H1 (cell line): ENCODE results near the gene C16orf89. TPM values are rescaled to one million over a fixed set of nuclear protein-coding genes. Genes with fewer than 3 reads are reported as not detected.

Experiments used
- GTF2F1 ChIP-seq: IDR thresholded peaks from 2 replicates; pipeline ENCODE4 v1.6.1; 2012; ENCODE audit warnings: low read depth, low read length, improper control_type of control experiment, borderline replicate concordance
- RXRA ChIP-seq: IDR thresholded peaks from 2 replicates; pipeline ENCODE4 v1.6.1; 2011; ENCODE audit warnings: low read depth, mild to moderate bottlenecking, low read length, moderate library complexity; ENCODE audit not compliant: insufficient read depth
- ZNF274 ChIP-seq: IDR thresholded peaks from 2 replicates; pipeline ENCODE4 v1.7.0; 2012; ENCODE audit warnings: low read length, borderline replicate concordance; ENCODE audit errors: extremely low read depth
- polyA plus RNA-seq, 7 experiments: library from polyadenylated mRNA; depleted of rRNA in 3 of 7; stranded (reverse) in 5 of 7; unstranded in 2 of 7; fragments of >200 nt in 5 of 7; fragments of 200-250 nt in 2 of 7; gene quantifications; 1 replicate in 5 of 7; 2 replicates in 1 of 7; 4 replicates in 1 of 7; pipeline versions ENCODE4 v1.2.1 to v1.2.3, GENCODE V29; 2011 to 2013; ENCODE audit warnings: missing spikeins in 2 of 7, mixed read lengths in 2 of 7
- total RNA-seq: library from RNA; stranded (reverse); fragmentation: NEBNext Ultra II Directional; extraction: Animal tissue kit (Norgen Biotek cat#: 25700); gene quantifications from 2 replicates; pipeline ENCODE4 v1.2.1, GENCODE V29; 2021

C16orf89 gene
- total and polyA plus RNA-seq, 2 of the 8 experiments (the other 6 are each of a cell fraction or from before 2014, with no cell fraction given), result 6.7 to 9.9 TPM

GRCh38 chr16:5062051-5062450 is 3.7 kb downstream of the C16orf89 start (continued):
- TF ChIP-seq ZNF274 (no peak), GTF2F1 (no peak), RXRA (no peak)
